ENCODE results near the gene TOMM22. TPM values are rescaled to one million over a fixed set of nuclear protein-coding genes. Genes with fewer than 3 reads are reported as not detected.
A peak's percentile ranks its signal among the peaks of the same experiment; 100 is the strongest.

TOMM22 gene
- total RNA-seq, 1 experiment from 2014 or later = 146 TPM

DNA sequence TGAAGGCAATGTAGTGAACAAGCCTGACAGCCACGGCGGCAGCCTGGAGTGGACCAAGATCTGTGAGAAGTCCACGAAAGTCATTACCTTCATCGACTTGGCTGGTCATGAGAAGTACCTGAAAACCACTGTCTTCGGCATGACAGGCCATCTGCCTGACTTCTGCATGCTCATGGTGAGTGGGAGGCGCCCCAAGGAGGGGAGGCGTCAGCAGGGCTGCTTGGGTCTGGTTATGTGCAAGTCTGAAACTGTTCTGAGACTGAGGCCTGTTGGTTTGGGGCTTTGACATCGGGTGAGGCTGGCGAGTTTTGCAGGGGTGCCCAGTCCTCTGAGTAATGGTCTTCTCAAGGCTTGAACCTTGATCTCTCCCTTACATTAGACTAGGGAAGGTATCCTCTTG, 35.1 kb downstream of the TOMM22 start:
- ChIA-PET POLR2A (no interaction called here), CTCF (interaction anchor here (1.2 to 2.4 kb wide), 3 partner anchors 16 to 52 kb away, joined by 3 to 8 read pairs (median 6); no protein-coding TSS in a partner anchor)
- no peak overlapping the region for H3K4me3 Mint-ChIP-seq
- H3K27me3 Mint-ChIP-seq (ENCODE audit: low read depth) = no peaks in the 10 kb centered on the region
- H3K9me3 Mint-ChIP-seq = no peaks in the 10 kb centered on the region
- DNase-seq (ENCODE audit: low spot score) (no peak), ATAC-seq (no peak)
- TF ChIP-seq, protein P1, sequence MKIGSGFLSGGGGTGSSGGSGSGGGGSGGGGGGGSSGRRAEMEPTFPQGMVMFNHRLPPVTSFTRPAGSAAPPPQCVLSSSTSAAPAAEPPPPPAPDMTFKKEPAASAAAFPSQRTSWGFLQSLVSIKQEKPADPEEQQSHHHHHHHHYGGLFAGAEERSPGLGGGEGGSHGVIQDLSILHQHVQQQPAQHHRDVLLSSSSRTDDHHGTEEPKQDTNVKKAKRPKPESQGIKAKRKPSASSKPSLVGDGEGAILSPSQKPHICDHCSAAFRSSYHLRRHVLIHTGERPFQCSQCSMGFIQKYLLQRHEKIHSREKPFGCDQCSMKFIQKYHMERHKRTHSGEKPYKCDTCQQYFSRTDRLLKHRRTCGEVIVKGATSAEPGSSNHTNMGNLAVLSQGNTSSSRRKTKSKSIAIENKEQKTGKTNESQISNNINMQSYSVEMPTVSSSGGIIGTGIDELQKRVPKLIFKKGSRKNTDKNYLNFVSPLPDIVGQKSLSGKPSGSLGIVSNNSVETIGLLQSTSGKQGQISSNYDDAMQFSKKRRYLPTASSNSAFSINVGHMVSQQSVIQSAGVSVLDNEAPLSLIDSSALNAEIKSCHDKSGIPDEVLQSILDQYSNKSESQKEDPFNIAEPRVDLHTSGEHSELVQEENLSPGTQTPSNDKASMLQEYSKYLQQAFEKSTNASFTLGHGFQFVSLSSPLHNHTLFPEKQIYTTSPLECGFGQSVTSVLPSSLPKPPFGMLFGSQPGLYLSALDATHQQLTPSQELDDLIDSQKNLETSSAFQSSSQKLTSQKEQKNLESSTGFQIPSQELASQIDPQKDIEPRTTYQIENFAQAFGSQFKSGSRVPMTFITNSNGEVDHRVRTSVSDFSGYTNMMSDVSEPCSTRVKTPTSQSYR (CRISPR knock-in tag; IDR thresholded peaks at IDR 0.05) = no peak
- TF ChIP-seq CREM (CRISPR knock-in tag; IDR thresholded peaks at IDR 0.05) = no peak
- TF ChIP-seq, protein P2, sequence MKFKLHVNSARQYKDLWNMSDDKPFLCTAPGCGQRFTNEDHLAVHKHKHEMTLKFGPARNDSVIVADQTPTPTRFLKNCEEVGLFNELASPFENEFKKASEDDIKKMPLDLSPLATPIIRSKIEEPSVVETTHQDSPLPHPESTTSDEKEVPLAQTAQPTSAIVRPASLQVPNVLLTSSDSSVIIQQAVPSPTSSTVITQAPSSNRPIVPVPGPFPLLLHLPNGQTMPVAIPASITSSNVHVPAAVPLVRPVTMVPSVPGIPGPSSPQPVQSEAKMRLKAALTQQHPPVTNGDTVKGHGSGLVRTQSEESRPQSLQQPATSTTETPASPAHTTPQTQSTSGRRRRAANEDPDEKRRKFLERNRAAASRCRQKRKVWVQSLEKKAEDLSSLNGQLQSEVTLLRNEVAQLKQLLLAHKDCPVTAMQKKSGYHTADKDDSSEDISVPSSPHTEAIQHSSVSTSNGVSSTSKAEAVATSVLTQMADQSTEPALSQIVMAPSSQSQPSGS (CRISPR knock-in tag; IDR thresholded peaks at IDR 0.05; ENCODE audit: borderline replicate concordance, low read depth) = no peak
- H3K27ac Mint-ChIP-seq = peak overlapping the region; percentile 87
- H3K4me1 Mint-ChIP-seq = peaks cover 32% of the 10 kb centered on the region
- H3K36me3 Mint-ChIP-seq = peaks cover 41% of the 10 kb centered on the region

DNA sequence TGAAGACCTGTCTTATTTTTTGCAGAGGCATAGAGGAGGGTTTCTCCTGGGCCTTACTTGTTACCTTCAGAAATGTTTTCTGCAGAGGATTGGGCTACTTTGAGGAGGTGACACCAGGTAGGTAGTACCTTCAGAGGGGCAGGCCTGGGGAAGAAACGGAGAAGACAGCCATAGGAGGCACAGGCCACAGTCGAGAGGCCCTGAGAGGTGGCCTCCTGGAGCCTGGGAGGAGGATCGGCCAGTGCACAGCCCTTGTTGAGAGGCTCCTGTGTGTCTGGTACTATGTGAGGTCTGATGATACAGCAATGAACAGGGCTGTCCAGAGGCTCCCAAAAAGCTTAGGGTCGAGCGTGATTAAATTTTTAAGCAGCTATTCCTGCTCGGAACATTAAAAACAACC, 35.5 kb downstream of the TOMM22 start:
- ChIA-PET POLR2A (no interaction called here), CTCF (interaction anchor here (0.7 to 1.7 kb wide), 2 partner anchors 14 to 49 kb away, joined by 3 to 6 read pairs; no protein-coding TSS in a partner anchor)
- DNase-seq (ENCODE audit: low spot score) = no peak
- Mint-ChIP-seq H3K4me1 (peaks cover 28% of the 10 kb centered on the region), H3K27ac (peak overlapping the region; percentile 87; the same call in 1 of the 2 replicates), H3K4me3 (no peak overlapping the region), H3K9me3 (no peaks in the 10 kb centered on the region), H3K36me3 (peaks cover 41% of the 10 kb centered on the region), H3K27me3 (ENCODE audit: low read depth) (no peaks in the 10 kb centered on the region)
- TF ChIP-seq, protein P3, sequence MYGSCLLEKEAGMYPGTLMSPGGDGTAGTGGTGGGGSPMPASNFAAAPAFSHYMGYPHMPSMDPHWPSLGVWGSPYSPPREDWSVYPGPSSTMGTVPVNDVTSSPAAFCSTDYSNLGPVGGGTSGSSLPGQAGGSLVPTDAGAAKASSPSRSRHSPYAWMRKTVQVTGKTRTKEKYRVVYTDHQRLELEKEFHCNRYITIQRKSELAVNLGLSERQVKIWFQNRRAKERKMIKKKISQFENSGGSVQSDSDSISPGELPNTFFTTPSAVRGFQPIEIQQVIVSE (CRISPR knock-in tag; IDR thresholded peaks at IDR 0.05; ENCODE audit: borderline replicate concordance) = no peak
- TF ChIP-seq, protein P4, sequence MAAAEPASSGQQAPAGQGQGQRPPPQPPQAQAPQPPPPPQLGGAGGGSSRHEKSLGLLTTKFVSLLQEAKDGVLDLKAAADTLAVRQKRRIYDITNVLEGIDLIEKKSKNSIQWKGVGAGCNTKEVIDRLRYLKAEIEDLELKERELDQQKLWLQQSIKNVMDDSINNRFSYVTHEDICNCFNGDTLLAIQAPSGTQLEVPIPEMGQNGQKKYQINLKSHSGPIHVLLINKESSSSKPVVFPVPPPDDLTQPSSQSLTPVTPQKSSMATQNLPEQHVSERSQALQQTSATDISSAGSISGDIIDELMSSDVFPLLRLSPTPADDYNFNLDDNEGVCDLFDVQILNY (CRISPR knock-in tag; IDR thresholded peaks at IDR 0.05) = no peak
- TF ChIP-seq NFYB (CRISPR knock-in tag; conservative IDR thresholded peaks at IDR 0.05; ENCODE audit: low read depth) (no peak), ZNF232 (CRISPR knock-in tag; IDR thresholded peaks at IDR 0.05) (no peak), SOX15 (CRISPR knock-in tag; IDR thresholded peaks at IDR 0.05) (no peak), PRRX2 (CRISPR knock-in tag; IDR thresholded peaks at IDR 0.05) (no peak), ZNF138 (CRISPR knock-in tag; conservative IDR thresholded peaks at IDR 0.05) (no peak), TCF7 (CRISPR knock-in tag; IDR thresholded peaks at IDR 0.05; ENCODE audit: low read depth) (no peak), GRHL2 (CRISPR knock-in tag; IDR thresholded peaks at IDR 0.05; ENCODE audit: insufficient replicate concordance, severe bottlenecking) (no peak), ZNF416 (CRISPR knock-in tag; IDR thresholded peaks at IDR 0.05) (no peak), CBFB (CRISPR knock-in tag; IDR thresholded peaks at IDR 0.05; ENCODE audit: low read depth) (no peak)
- TF ChIP-seq, protein P5, sequence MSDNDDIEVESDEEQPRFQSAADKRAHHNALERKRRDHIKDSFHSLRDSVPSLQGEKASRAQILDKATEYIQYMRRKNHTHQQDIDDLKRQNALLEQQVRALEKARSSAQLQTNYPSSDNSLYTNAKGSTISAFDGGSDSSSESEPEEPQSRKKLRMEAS (CRISPR knock-in tag; IDR thresholded peaks at IDR 0.05) = no peak
- TF ChIP-seq, protein P6, sequence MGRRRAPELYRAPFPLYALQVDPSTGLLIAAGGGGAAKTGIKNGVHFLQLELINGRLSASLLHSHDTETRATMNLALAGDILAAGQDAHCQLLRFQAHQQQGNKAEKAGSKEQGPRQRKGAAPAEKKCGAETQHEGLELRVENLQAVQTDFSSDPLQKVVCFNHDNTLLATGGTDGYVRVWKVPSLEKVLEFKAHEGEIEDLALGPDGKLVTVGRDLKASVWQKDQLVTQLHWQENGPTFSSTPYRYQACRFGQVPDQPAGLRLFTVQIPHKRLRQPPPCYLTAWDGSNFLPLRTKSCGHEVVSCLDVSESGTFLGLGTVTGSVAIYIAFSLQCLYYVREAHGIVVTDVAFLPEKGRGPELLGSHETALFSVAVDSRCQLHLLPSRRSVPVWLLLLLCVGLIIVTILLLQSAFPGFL (CRISPR knock-in tag; IDR thresholded peaks at IDR 0.05; ENCODE audit: borderline replicate concordance) = no peak
- TF ChIP-seq, protein P7, sequence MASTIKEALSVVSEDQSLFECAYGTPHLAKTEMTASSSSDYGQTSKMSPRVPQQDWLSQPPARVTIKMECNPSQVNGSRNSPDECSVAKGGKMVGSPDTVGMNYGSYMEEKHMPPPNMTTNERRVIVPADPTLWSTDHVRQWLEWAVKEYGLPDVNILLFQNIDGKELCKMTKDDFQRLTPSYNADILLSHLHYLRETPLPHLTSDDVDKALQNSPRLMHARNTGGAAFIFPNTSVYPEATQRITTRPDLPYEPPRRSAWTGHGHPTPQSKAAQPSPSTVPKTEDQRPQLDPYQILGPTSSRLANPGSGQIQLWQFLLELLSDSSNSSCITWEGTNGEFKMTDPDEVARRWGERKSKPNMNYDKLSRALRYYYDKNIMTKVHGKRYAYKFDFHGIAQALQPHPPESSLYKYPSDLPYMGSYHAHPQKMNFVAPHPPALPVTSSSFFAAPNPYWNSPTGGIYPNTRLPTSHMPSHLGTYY (CRISPR knock-in tag; IDR thresholded peaks at IDR 0.05) = no peak
- TF ChIP-seq, protein P8, sequence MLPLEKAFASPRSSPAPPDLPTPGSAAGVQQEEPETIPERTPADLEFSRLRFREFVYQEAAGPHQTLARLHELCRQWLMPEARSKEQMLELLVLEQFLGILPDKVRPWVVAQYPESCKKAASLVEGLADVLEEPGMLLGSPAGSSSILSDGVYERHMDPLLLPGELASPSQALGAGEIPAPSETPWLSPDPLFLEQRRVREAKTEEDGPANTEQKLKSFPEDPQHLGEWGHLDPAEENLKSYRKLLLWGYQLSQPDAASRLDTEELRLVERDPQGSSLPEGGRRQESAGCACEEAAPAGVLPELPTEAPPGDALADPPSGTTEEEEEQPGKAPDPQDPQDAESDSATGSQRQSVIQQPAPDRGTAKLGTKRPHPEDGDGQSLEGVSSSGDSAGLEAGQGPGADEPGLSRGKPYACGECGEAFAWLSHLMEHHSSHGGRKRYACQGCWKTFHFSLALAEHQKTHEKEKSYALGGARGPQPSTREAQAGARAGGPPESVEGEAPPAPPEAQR (CRISPR knock-in tag; IDR thresholded peaks at IDR 0.05) = no peak
- TF ChIP-seq, protein P9, sequence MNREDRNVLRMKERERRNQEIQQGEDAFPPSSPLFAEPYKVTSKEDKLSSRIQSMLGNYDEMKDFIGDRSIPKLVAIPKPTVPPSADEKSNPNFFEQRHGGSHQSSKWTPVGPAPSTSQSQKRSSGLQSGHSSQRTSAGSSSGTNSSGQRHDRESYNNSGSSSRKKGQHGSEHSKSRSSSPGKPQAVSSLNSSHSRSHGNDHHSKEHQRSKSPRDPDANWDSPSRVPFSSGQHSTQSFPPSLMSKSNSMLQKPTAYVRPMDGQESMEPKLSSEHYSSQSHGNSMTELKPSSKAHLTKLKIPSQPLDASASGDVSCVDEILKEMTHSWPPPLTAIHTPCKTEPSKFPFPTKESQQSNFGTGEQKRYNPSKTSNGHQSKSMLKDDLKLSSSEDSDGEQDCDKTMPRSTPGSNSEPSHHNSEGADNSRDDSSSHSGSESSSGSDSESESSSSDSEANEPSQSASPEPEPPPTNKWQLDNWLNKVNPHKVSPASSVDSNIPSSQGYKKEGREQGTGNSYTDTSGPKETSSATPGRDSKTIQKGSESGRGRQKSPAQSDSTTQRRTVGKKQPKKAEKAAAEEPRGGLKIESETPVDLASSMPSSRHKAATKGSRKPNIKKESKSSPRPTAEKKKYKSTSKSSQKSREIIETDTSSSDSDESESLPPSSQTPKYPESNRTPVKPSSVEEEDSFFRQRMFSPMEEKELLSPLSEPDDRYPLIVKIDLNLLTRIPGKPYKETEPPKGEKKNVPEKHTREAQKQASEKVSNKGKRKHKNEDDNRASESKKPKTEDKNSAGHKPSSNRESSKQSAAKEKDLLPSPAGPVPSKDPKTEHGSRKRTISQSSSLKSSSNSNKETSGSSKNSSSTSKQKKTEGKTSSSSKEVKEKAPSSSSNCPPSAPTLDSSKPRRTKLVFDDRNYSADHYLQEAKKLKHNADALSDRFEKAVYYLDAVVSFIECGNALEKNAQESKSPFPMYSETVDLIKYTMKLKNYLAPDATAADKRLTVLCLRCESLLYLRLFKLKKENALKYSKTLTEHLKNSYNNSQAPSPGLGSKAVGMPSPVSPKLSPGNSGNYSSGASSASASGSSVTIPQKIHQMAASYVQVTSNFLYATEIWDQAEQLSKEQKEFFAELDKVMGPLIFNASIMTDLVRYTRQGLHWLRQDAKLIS (CRISPR knock-in tag; IDR thresholded peaks at IDR 0.05; ENCODE audit: borderline replicate concordance) = no peak
- no peak for ATAC-seq

All from WTC11 (cell line).